GM21717 (cell line): ENCODE results near the gene CD81.

Experiments
- ATAC-seq: cut with Tn5 transposase; IDR thresholded peaks from one replicate; pipeline ENCODE4 v1.9.1; 2021; ENCODE audit warnings: mild to moderate bottlenecking, moderate library complexity; ENCODE audit not compliant: unreplicated experiment

The CD81 gene

GRCh38 chr11:2417856-2418692 lies 41.0 kb downstream of the CD81 start:
- ATAC-seq, result no peak

GRCh38 chr11:2418693-2419360 lies 41.7 kb downstream of the CD81 start:
- ATAC-seq, result no peak

- no peak for ATAC-seq
These were observed 42.8 kb downstream of the CD81 start for GRCh38 chr11:2419638-2420501.

GRCh38 chr11:2420502-2421225 lies 43.6 kb downstream of the CD81 start:
- peak; percentile 57 for ATAC-seq

DNA sequence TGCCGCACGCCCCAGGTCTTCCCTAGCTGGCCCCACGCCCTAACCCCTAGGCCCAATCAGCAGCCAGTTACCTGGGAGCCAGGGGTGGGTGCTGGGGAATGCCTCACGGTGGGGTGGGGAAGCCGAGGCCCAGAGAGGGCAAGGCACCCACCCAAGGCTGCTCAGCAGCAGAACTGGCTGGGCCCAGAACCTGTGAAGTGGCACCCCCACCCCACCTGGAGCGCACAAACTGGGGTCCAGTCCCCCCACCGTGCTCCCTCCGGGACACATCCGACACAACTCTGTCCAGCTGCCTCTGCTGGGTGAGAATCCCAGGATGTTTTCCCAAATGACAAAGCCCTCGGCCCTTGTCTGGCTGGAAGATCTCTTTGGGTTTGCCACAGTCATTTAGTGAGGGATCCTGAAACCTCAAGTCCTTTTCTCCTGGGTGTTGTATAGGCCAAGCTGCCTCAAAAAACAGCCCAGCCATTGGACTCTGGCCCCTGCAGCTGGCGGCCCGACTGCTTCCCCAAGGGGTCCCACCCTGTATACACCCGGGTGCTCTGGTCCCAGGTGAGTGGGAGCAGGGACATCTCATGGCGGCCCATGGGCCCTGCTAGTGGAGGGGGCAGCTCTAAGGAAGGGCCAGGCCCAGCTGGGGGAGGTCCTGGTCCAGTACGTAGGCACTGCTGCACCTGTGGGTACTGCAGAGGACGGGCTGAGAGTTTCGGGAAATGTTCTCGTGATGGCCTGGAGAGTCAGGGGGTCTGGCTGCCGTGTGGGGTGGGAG lies 44.3 kb downstream of the CD81 start:
- no peak for ATAC-seq

DNA sequence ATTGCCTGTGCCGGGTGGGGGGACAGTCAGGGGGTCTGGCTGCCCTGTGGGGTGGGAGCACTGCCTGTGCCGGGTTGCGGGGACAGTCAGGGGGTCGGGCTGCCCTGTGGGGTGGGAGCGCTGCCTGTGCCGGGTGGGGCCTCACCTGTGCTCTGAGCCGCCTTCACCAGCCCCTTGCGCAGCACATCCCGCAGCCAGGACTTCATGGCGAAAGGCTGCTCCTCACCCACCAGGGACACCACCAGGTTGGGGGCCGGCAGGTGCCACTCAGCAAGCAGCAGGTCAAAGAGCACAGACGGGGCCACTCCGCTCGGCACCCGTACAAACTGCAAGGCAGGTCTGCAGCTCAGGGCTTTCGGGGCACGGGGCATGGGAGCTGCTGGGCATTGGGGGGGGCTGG lies 44.9 kb downstream of the CD81 start:
- no peak for ATAC-seq

DNA sequence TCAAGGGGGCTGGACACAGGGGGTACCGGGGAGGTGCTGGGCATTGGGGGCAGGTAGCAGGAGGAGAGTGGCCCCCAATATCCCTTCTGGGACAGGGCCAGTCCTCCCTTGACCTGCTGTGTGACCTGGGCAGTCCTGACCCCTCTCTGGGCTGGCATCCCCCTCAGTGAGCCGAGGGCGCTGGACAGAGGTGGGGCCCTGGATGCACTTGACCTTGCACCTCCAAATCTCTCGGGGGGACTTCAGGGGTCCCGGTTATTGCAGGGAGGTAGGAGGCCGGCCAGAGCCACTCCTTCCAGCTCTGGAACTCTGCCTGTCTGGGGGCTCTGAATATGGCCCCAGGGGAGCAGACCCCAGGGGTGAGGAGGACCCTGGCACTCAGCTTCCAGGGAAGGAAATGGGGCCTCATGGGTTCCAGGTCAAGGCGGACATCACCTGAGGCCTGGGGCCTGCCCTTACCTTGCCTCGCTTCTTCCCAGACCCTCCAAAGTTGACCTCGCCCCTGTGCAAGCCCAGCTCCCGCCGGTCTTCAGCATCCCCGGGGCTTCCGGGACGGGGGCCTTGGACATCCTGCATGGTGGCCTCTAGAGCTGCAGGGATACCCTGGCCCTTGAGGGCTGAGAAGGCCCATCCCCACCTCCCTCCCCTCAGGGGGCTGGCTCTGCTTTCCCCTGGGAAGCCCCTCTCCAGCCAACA lies 45.5 kb downstream of the CD81 start:
- no peak for ATAC-seq

GRCh38 chr11:2423157-2424025 lies 46.3 kb downstream of the CD81 start:
- no peak for ATAC-seq

DNA sequence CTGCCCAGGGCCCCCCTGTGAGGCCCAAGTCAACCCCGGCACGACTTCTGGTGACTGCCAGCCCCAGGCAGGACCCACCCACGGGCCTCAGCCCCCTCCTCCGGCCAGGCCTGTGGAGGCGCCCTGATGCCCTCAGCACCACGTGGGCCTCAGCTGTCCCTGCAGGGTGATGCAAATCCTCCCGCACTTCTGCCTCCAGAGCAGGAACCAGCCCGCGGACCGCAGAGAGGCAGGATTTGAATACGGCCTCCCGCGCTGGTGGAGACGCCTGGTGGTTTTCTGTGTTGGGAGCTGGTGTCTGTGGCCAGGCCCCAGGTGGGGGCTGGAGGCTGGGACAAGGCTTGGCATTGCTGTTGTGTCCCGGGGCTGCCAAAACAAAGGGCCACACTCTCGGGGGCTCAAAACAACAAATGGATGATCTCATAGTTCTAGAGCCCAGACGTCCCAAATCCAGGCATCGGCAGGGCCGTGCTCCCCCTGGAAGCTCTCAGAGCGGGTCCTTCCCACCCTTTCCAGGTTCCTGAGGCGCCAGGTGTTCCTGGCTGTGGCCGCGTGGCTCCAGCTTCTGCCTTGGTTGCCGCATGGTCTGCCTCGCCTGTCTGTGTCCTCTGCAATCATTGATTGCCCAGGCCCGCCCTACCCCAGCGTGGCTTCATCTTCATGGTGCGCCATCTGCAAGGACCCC lies 47.8 kb downstream of the CD81 start:
- no peak for ATAC-seq

DNA sequence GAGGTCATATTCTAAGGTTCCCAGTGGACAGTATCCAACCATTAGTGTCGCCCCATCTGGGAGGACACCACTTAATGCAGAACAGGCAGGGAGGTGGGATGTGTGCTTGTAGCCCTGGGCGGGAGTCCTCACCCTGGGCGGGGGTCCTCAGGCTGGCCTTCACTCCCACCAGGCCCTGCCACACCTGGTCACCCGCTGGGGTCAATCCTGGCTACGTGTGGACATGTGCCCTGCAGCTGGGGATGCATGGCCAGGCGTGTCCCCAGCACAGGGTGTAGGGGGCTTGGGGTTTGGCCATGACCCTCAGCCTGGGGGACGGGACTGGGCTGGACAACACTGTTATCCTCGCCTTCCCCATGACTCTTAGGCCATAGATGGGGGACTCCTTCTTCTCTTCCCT lies 48.4 kb downstream of the CD81 start:
- no peak for ATAC-seq

DNA sequence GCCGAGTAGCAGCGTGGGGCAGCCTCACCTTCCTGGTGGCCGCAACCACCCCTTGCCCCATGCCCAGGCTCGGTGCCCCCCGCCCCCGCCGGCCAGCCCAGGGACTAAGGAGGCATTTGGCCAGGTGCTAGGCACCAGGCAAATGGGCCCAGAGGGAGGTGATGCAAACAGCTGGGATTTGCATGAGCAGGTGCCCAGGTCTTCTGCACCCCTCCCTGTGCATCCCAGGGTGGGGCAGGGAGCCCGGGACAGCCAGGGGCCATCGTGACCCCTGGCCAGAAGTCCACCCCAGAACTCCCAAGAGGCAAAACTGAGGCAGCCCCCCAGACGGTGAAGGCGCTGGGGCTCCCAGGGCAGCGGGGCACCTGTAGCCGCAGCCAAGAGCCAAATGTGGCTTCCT lies 49.1 kb downstream of the CD81 start:
- ATAC-seq, result no peak

GRCh38 chr11:2426826-2427521 lies 49.9 kb downstream of the CD81 start:
- ATAC-seq, result no peak

- ATAC-seq, result no peak
These were observed 50.7 kb downstream of the CD81 start for GRCh38 chr11:2427721-2428321.

GRCh38 chr11:2428322-2428795 lies 51.2 kb downstream of the CD81 start:
- no peak for ATAC-seq

DNA sequence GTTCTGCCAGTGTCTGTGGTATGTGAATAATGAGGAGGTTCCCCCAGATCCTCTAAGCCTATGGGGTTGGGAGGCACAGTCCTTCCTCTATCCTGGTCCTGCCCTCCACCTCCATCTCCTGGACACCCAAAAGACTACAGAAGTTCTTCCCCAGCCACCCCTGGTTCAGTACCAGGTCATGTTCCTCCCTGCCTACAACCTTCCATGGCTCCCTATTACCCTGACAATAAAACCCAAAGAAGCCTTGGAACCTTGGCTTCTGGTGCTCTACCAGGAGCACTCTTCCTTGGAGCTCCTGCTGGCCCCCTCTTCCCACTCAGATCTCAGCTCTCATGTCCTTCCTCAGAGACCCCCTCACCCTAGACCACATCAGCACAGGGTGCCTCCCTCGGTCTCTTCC lies 54.3 kb downstream of the CD81 start:
- no peak for ATAC-seq

- no peak for ATAC-seq
These were observed 55.1 kb downstream of the CD81 start for GRCh38 chr11:2432171-2432621.

- no peak for ATAC-seq
These were observed 55.5 kb downstream of the CD81 start for GRCh38 chr11:2432628-2433071.
